Kasumi-1 (cell line): Measurements from ENCODE around the gene TCERG1L.

Experiments used
- DNase-seq, 2 experiments: peaks; one replicate each; lab custom pipeline; 2025; lab: John Stamatoyannopoulos, UW

TCERG1L gene

DNA sequence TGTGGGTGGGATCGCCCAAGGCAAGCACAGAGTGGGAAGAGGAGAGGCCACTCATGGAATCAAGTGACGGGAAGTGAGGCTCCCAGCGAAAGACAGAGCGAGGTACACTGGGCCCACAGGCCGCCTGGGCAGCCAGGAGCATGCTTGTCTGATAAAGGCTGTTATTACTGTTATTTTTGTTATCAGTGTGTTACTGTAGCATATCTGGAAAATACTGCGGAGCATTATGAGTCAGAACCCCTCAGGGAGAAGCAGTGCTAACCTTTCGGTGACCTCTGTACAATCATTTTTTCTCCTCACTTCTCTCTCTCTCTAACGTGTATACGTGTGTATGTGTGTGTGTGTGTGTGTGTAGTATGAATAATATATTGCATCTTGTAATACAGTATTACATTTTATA, 3.8 kb upstream of the TCERG1L start:
- no peak for DNase-seq

DNA sequence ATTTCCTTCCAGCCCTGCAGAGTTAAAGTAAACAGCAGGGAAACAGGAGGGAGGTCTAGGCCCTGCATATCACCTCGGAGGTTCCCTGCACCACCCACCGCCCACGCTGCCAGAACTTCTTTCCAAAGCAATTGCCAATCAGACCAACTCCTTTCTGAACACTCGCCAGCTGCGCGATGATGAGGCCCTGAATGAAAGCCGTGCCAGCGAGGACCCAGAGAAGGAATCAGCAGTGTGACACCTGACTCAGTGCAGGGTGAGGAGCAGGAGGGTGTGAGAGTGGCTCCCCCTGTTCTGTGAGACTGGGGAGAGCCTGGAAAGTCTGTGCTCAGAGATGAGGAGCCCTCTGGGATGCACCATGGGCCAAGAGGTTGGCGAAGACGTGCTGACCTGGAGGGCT, 3.3 kb upstream of the TCERG1L start:
- no peak for DNase-seq

DNA sequence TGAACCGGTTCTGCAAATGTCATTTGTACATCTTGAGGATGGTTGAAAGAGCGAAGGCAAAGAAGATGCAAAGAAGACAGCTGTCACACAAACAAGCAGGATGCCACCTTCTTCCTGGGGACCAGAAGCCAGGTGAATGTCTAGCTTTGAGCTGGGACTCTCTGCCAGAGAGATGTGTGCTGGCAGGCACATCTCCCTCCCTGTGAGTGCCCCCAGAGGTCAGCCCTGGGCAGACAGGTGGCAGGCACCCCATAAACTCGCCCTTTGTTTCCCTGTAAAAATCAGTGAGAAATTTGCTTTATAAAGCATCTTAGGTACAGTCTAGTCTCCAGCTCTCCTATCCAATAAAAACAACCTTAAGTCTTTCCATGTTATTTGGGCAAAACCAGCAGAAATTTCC, 2.6 kb upstream of the TCERG1L start:
- DNase-seq, result no peak

DNA sequence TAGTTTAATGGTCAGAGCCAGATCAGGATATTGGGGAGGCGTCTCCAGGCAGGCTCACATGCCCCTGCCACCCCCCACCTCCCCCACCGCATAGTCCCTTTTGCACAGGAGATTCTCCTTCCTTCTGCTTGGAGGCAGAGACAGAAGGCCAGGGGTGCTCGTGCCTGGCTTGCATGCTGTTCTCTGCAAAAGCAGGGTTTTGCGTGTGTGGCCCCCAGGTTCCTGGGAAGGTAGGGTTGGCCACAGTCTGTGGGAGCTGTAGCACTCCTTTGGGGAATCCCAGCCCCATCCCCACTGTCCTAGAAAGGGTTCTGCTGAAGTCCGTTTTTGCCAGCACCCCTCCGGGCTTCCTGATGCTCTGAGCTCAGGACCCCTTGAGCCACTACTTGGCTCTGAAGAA, 1.9 kb upstream of the TCERG1L start:
- DNase-seq, result no peak

DNA sequence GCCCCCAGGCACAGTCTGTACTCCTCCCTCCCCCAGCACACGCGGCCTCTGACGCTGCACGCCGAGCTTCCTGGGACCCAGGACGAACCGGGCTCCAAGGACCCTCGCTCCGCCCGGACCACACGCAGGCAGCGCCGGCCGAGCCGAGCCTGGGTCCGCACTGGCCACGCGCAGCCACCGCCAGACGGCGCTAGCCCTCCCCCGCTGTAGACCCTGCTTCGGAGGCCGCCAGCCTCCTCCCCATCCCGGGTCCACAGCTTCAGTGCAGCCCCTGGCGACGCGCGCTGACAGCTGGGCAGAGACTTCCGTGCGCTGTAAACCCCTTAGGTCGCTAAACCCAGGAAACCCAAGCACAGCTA, 936 bp upstream of the TCERG1L start:
- no peak for DNase-seq

DNA sequence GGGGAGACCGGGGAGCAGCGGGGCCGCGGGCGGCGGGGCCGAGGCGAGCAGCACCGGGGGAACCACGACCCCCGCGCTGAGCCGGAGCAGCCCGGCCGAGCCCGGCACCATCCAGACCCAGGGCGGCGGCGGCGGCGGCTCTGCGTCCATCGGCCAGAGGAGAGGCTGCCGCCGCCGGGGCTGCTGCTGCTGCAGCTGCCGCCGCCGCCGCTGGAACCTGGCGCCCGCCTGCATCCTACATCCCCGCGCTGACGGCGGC, 190 bp downstream of the TCERG1L start:
- no peak for DNase-seq

DNA sequence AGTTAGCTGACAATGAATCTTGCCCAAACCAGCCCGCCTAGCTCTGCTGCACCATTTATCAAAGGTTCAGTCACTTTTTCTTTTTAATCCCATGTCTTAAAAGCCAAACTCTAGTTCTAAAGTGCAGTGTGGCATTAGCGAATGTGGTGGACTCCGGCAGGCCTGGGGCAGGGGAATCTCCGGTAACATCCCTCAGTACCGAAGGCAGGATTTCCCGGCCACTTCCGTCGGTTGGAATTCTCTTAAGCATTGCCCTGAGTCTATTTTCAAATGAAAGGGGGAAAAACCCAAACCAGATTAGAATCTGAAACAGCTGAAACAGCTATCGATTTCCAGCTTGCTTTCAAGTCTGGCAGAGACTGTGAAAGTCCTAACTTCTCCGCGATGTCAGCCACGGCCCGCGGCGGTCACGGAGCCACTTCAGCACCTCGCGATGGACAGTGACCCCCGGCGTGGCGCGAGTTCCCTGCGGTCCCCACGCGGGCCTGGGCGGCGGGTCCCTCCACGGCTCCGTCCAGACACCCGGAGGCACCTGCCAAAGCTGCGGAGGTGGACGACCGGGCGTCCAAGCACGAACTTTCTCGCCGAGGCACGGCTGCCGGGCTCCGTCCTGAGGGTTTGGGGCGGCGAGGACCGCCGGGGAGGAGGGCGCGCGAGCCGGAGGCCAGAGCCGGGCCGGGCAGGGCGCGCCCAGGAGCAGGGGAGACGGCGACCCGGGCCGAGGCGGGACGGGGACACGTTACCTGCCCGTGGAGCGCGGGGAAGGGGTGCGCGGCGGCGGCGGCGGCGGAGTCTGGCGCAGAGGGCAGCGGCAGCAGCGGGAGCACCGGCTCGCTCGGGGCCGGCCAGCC, 745 bp downstream of the TCERG1L start:
- no peak for DNase-seq

DNA sequence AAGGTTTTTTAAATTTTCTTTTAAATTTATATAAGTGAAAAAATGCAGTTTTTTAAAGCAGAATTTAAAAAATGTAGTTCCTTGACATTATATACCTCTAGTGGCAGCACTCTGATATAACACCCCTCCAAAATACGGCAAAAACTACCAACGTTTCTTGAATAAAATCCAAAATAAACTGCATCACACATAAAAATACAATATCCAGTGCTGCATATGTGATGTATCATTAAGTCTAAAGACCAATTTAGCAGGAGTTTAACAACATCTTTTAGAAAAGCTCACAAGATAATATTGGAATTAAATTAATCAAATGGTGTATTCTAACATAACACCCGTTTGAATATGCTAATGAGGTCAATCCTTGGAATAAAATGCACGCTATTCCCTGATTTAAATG, 1.4 kb downstream of the TCERG1L start:
- no peak for DNase-seq

DNA sequence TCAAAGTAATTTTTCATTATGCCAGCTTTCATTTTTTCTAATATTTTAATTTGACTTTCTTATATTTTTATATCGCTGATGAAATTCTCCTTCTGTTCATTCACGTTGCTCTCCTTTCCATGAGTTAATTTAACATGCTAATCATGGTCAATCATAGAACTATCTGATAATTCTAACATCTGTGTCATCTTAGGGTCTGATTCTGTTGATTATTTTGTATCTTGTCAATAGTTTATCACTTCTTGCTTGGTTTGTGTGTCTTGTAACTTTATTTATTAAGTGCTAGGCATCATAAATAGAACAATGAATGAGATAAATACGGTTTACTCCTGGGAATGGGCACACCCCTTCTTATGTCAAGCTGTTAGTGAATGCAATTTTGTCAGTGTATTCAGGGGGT, 11.0 kb downstream of the TCERG1L start:
- no peak for DNase-seq

DNA sequence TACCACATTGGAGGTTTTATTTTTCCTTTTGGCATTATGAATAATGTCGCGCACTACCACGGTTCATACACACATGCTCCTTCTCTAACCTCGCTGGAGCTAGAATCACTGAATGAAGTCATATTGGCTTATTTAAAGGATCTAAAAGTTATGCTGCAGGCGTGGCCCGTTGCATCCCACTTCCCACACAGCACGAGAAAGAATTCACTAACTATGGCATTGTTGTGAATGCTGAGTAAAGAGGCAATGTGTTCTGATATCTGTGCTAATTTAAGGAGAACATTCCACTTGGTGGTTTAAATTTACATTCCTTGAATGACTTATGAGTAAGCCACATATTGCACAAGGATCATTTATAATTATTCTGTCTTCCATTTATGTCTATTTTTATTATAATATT, 20.7 kb downstream of the TCERG1L start:
- DNase-seq, result no peak

DNA sequence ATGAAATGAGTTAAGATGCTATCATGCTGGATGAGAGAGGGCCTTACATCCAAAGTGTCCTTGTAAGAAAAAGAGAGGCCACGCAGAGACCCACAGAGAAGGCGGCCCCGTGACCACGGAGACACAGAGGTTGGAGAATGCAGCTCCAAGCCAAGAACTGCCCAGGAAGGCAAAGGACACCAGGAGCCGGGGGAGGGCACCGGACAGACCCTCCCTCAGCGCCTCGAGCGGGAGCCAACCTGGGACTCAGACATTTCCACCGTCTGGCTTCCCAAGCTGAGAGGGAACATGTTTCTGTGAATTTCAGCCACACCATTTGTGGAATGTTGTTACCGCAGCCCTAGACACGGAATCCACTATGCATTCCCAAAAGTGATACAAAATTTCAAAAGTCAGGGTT, 22.9 kb downstream of the TCERG1L start:
- DNase-seq, result no peak

DNA sequence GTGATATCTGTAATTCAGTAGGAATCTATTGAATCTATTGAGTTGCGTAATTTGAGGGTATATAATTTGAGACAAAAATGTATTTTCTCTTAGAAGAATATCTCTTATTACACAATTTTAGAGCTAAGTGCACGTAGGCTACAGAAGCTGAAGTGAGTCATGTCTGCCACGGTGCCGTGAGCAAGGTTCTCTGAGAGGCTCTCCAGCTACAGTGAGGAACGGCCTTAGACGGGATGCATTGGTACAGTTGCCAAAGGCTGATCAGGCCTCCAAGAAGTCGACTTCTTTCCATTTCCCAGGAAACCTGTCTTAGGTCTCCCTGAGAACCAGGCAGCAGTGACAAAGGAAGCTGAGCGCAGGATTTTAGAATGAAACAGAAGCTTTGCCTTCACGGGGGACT, 28.6 kb downstream of the TCERG1L start:
- no peak for DNase-seq

DNA sequence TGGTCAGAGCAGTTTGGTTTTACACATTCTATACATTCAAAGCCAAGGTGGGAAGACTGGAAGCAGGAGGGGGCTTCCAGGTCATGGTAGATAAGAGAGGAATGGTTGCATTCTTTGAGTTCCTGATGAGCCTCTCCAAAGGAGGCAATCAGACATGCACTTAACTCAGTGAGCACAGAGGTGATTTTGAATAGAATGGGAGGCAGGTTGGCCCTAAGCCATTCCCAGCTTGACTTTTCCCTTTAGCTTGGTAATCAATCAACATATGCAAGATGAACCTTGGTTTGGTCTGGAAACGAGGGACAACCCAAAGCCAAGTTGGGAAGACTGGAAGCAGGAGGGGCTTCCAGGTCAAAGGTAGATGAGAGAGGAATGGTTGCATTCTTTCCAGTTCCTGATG, 31.4 kb downstream of the TCERG1L start:
- DNase-seq, result no peak

DNA sequence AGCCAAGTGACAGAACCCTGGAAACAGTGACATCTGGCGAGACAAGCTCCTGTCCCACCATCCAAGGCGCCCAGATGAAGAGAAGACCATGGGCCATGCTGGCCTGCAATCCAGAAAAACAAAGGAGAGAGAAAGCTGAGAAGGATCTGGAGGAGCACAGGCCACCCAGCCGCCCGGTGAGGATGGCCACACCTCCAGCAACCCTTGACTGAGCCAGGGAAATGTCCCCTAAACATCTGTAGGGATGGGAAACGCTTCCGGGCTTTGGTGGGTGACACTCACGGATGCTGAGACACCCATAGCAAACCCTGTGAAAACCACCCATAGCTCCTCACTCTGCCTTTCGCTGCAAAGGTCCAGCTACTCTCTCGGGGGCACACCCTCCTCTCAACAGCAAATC, 32.0 kb downstream of the TCERG1L start:
- DNase-seq, result no peak

DNA sequence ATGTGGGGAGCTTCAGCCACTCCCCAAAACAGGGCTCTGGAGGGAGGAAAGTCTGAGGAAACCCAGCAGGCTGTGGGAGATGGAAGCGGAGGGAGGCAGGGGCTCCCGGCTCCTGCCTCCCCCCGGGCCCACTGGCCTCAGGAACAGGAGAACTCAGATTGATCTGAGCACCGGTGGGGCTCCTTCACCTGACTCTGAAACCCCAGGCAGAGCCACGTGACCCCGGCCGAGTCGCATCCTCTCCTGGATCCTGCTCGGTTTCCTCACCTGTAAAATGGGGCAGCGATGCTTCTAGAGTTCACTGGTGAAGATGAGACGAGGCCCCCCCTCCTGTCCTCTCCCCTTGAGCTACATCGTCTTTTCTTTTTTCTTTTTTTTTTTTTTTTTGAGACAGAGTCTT, 33.6 kb downstream of the TCERG1L start:
- no peak for DNase-seq

DNA sequence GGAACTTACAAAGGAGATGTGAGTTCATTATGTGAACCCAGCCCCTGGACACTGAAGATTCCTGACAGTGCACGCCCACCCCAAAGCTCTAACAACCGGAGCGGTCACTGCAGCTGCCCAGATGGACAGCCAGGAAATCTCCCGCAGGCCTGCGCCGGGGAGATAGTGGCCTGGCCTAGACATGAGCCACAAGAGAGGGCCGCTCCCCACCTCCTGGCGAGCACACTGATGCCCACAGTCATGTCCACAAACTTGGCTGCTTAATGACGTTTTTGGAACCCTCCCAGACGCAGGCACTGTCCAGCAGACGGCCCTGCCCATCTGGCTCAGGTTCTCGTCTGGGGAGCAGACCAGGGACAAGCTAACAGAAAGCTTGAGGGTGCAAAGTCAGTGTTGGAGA, 34.2 kb downstream of the TCERG1L start:
- DNase-seq, result no peak

DNA sequence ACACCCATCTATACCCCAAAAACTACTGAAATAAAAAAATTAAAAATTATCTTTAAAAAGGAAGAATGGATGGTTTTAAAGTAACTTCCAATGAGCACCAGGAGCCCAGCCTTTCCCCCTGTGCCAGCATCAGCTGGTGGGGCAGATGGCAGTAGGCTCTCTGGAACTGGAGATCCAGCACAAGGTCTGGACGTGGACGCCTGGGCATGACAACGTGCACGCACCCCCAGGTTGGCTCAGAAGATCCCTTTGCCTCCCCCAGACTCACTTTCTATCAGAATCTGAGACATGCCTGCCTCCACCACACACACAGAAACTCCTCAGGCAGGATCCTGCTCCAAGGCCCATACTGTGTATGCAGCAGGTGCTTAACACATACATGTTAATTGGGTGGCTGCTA, 35.8 kb downstream of the TCERG1L start:
- no peak for DNase-seq

DNA sequence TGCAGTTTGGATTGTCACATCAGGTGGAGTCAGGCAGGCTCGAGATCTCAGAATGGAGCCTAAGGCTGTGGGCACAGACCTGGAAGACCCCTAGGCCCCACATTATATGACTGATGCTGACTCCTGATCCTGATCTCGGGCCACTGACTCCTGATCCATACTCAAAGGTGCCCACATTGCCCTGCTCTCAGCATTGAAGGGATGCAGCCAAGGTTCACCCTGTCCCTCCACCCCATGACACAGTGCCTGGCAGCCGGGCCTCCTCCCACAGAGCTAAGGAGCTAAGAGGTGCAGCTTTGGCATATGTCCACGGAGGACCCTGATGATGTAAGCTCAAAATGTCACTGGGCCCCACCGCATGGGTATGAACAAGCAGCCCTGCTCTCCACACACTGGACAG, 36.6 kb downstream of the TCERG1L start:
- no peak for DNase-seq

DNA sequence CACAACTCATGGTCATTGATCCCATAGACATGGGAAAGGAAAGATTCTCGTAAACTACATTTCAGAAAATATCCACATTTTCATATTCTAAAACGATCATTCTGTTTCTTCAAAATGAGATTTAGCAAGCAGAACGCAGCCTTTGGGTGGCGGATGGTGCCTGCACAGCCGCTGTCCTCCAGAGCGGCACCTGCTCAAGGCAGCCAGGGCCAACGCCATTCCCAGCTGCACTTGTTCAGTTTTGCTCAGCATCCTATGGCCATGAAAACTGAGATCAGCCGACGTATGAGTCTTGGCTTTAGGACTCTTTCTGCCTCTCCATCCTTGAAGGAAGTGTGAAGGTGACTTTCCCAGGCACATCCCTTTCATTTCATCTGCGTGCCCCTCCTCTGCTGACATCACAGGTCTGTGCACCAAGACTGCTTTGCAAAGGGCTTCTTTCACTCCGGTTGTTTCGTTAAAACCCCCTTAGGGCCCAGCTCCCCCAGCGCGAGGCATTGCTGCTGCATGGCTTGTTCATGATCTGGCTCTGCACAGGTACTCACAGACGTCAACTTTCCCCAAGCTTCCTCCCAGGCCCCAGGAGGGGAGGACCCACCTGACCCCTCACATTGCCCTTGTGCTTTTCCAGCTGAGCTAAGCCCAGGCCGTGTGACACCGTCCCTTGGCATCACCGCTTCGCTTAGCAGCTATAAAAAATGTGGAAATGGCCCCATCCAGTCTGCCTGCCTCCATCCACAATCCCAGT, 37.2 kb downstream of the TCERG1L start:
- no peak for DNase-seq

DNA sequence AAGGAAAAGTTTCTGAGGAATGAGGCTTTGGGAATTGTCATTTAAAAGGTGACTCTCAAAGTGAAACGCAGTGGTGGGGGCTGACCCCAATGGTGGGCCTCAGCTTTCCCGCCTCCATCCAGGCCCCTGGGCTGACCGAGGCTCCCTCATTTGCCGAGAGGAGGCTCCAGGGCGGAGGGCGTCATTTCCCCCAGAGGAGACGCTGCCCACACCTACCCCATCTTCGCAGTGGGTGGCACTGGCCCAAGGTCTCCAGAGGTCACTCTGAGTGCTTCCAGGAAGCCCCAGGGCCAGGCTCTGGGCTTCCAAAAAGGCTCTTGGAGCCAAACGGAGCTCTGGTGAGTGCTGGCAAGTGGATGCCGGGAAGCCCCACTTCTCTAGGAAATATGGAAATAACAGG, 38.0 kb downstream of the TCERG1L start:
- DNase-seq, result no peak

DNA sequence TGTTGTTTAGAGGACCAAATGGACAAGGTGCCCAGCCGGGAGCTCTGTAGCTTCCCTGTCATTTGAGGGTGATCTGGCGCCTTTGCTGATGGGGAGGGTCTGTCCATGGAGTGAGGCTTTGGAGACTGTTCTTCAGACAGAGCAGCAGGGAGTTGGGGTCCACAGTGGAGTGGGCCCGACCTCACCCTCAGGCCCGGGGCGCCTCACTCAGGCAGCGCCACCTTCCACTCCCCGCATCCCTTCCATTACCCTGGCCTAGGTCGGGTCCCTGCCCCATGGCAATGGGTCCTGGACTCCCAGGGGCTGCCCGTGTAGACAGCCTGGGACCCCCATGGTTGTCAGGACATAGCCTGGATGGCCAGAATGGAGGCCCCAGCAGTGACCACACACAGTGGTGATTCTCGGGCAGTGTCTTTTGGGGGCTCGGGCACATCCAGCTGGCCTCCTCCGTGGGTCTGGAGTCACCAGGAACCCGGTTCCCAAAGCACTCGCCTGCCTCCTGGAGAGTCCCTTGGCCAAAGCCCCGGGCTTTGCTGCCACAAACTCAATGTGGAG, 38.5 kb downstream of the TCERG1L start:
- DNase-seq, result no peak

DNA sequence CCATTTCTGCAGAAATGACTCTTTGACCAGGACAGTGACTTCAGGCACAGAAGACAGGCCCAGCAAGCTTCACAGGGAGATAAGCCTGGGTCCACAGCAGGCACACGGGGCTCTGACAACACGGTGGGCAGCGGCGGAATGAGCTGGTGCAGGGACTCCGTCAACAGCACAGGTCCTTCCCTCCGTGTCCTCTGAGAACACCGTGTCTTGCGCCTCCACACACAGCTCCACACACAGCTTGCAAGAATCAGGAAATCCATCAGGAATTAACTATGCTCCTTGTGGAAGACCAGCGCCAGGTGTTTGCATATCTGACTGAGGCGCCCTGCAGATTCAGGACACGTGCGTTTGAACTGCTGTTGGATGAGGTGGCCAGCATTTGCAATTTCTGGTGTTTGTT, 39.6 kb downstream of the TCERG1L start:
- DNase-seq, result no peak

DNA sequence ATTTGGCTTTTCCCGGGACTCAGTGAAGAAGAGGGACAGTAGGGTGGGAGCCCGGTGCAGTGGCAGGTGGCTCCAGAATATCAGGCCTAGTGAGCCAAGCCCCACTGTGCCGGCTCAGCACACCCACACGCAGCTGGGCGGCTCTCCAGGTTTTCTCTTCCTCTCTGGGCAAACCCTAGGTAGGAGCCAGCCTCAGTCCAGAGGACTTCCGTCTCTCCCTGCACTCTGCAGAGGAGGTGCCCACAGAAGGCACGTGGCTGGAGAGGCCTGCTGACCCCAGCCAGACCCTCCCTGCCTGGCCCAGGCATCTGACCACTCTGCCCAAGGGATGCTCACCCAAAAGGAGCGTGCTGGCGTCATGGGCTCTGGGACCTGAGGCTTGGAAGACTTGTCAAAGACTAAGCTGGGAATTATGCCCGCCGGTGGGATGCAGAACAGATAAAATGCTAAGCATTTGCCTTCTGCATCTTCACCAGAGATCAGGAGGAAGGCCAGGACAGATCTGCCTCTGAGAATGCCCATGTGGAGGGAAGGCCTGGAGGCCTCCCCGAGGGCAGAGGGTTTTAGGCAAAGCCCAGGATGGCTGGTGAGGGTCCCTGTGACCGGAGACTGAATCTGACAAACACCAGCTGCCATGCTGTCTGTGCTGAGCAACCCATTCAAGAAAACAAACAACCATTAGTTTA, 40.2 kb downstream of the TCERG1L start:
- DNase-seq, result no peak
